Thymus (tissue), 11 donors: ENCODE measurements around the gene INCENP. TPM values are rescaled to one million over a fixed set of nuclear protein-coding genes. Genes with fewer than 3 reads are reported as not detected.
"Not testable (repeated sequence)": the region's sequence is repeated elsewhere in the genome, so short reads cannot be mapped to it uniquely, and the experiment has no call there.

Source experiments
- DNase-seq, 9 donors: peaks; one replicate each; pipeline ENCODE4 v3.0.0-alpha.2; 2013; ENCODE audit warnings: low spot score in 9 of 9, low read depth in 6 of 9, missing footprints in 1 of 9
- H3K27ac ChIP-seq, 2 donors: one replicate each; pipeline ENCODE4 v1.5.1; 2013; ENCODE audit warnings: control low read depth in 1 of 2, low read depth in 1 of 2, low read length in 1 of 2, mild to moderate bottlenecking in 1 of 2, moderate library complexity in 1 of 2
- H3K27me3 ChIP-seq, 2 donors: one replicate each; pipeline ENCODE4 v1.5.1; 2013; ENCODE audit warnings: low read length in 1 of 2; ENCODE audit not compliant: control insufficient read depth in 2 of 2, insufficient read depth in 1 of 2
- H3K36me3 ChIP-seq, 2 donors: one replicate each; pipeline ENCODE4 v1.5.1; 2013; ENCODE audit warnings: low read length in 1 of 2, mild to moderate bottlenecking in 1 of 2, moderate library complexity in 1 of 2; ENCODE audit not compliant: control insufficient read depth in 2 of 2, insufficient read depth in 2 of 2
- H3K4me1 ChIP-seq, 2 donors: one replicate each; pipeline ENCODE4 v1.5.1; 2013; ENCODE audit warnings: low read length in 2 of 2; ENCODE audit not compliant: control insufficient read depth in 2 of 2, insufficient read depth in 2 of 2
- H3K4me3 ChIP-seq, 2 donors: one replicate each; pipeline ENCODE4 v1.5.1; 2013; ENCODE audit warnings: low read length in 2 of 2, control low read depth in 1 of 2, mild to moderate bottlenecking in 1 of 2
- H3K9me3 ChIP-seq, 2 donors: one replicate each; pipeline ENCODE4 v1.5.1; 2013; ENCODE audit warnings: low read length in 1 of 2, mild to moderate bottlenecking in 1 of 2; ENCODE audit not compliant: control insufficient read depth in 2 of 2, insufficient read depth in 1 of 2
- WGBS: extraction: QIAGEN DNeasy Blood & Tissue Kit; methylation state at CpG from one replicate; pipeline ENCODE4 v1.1.7; 2013; 5-methylcytosine and 5-hydroxymethylcytosine counted together
- polyA plus RNA-seq: library from polyadenylated mRNA; stranded (reverse); fragments of 200-250 nt; gene quantifications from one replicate; pipeline ENCODE4 v1.2.3, GENCODE V29; 2013
- total RNA-seq: library from RNA; stranded (reverse); fragments of 120-200 nt; gene quantifications from one replicate; pipeline ENCODE4 v1.2.4, GENCODE V29; 2013
- donor health status: healthy.

INCENP gene
- total and polyA plus RNA-seq, 2 donors, result 5.2 to 24.7 TPM

DNA sequence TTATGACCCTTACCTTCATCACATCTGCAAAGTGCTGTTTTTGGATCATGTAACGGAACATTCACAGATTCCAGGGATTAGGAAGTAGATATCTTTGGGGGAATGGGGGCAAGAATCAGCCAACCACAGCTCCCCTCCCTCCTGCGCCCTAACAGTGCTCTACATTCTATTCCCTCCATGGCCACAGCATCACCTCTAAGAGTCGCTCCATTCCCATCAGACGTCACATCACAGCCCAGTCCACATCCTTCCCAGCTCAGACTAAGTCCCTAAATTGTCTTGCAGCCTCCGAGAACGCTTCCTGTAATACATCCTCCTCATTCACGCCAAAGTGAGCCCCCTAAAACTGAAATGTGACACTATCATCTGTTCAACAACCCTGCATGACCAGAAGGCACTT is 72.1 kb downstream of the INCENP start:
- no peaks in the 10 kb centered on the region for H3K9me3 ChIP-seq
- DNase-seq, result no peak

DNA sequence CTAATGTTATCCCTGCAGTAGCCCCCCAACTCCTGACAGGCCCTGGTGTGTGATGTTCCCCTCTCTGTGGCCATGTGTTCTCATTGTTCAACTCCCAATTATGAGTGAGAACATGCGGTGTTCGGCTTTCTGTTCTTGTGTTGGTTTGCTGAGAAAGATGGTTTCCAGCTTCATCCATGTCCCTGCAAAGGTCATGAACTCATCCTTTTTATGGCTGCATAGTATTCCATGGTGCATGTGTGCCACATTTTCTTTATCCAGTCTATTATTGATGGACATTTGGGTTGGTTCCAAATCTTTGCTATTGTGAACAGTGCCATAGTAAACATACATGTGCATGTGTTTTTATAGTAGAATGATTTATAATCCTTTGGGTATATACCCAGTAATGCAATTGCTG is 73.6 kb downstream of the INCENP start:
- 79% methylated on average over 2 of the region's 2 CpGs for WGBS

More for the DNA sequence above, 72.1 kb downstream of the INCENP start:
- Histone ChIP-seq H3K27ac (no peak overlapping the region), H3K4me1 (no peaks in the 10 kb centered on the region), H3K4me3 (no peak overlapping the region), H3K36me3 (no peaks in the 10 kb centered on the region), H3K27me3 (no peaks in the 10 kb centered on the region)
- WGBS, result 57% methylated on average over 7 of the region's 7 CpGs

DNA sequence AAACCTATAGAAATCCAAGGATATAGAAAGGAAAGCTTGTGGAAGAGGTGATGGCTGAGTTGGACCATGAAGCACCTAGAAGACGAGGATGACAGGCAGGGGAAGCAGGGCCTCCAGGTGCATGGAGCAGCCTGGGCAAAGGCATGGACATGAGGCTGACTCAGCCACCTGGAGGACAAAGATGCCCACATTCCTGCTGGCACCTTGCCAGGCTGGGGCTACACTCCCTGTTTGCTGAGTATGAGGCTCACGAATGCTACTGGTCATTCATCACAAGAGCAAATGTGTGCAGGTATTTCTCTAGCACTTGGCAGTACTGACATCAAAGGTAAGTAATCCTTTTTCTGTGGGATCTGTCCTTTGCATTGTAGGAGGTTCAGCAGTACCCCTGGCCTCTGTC is 77.6 kb downstream of the INCENP start:
- DNase-seq, result no peak
- H3K9me3 ChIP-seq, result no peaks in the 10 kb centered on the region
- no peak overlapping the region for H3K4me3 ChIP-seq
- H3K36me3 ChIP-seq, result no peaks in the 10 kb centered on the region
- WGBS, result 89% methylated on average over 2 of the region's 2 CpGs
- no peaks in the 10 kb centered on the region for H3K4me1 ChIP-seq
- peaks cover 0 to 2% of the 10 kb centered on the region in 2 donors for H3K27me3 ChIP-seq
- H3K27ac ChIP-seq, result no peak overlapping the region

More for the DNA sequence above, 73.6 kb downstream of the INCENP start:
- H3K9me3 ChIP-seq, H3K4me1 ChIP-seq, H3K27me3 ChIP-seq, DNase-seq, H3K36me3 ChIP-seq, H3K27ac ChIP-seq, H3K4me3 ChIP-seq: not testable (repeated sequence)

Other genes starting within 250 kb of the INCENP start
- 4.7 TPM for gene FADS3, start 232.5 kb upstream of the INCENP start, total RNA-seq
- gene FADS3, start 232.5 kb upstream of the INCENP start, polyA plus RNA-seq, result 19.3 TPM
- gene RAB3IL1, start 206.4 kb upstream of the INCENP start, total RNA-seq, result 3.6 TPM
- 14.2 TPM for gene RAB3IL1, start 206.4 kb upstream of the INCENP start, polyA plus RNA-seq
- gene BEST1, start 173.7 kb upstream of the INCENP start, total RNA-seq, result 0.47 TPM
- 3.3 TPM for gene BEST1, start 173.7 kb upstream of the INCENP start, polyA plus RNA-seq
- gene FTH1, start 156.4 kb upstream of the INCENP start, total RNA-seq, result 326 TPM
- 3,415 TPM for gene FTH1, start 156.4 kb upstream of the INCENP start, polyA plus RNA-seq
- gene SCGB1D1, start 66.2 kb downstream of the INCENP start, total RNA-seq, result 1.6 TPM
- 9.3 TPM for gene SCGB1D1, start 66.2 kb downstream of the INCENP start, polyA plus RNA-seq
- 3.0 TPM for gene SCGB2A1, start 84.7 kb downstream of the INCENP start, total RNA-seq
- 39.2 TPM for gene SCGB2A1, start 84.7 kb downstream of the INCENP start, polyA plus RNA-seq
- gene SCGB1D2, start 118.2 kb downstream of the INCENP start, total RNA-seq, result 0.80 TPM
- gene SCGB1D2, start 118.2 kb downstream of the INCENP start, polyA plus RNA-seq, result 6.2 TPM
- gene SCGB2A2, start 146.1 kb downstream of the INCENP start, total RNA-seq, result 2.7 TPM
- 38.8 TPM for gene SCGB2A2, start 146.1 kb downstream of the INCENP start, polyA plus RNA-seq
- gene SCGB1D4, start 175.1 kb downstream of the INCENP start, total RNA-seq, result 0.14 TPM
- 7.5 TPM for gene SCGB1D4, start 175.1 kb downstream of the INCENP start, polyA plus RNA-seq
- gene ASRGL1, start 213.4 kb downstream of the INCENP start, total RNA-seq, result 12.3 TPM
- gene ASRGL1, start 213.4 kb downstream of the INCENP start, polyA plus RNA-seq, result 6.0 TPM